Common myeloid progenitor, CD34-positive (primary cell): Measurements from ENCODE around the gene INSYN2B.

Source experiments
- CTCF ChIA-PET: fragments of 350-600 bp; sonication (Branson Sonifier 250); formaldehyde crosslinking; loops from one replicate; lab custom pipeline; 2021; ENCODE audit warnings: antibody characterized with exemption; lab: Charles Lee
- POLR2A ChIA-PET: fragments of 350-600 bp; sonication (Branson Sonifier 250); formaldehyde crosslinking; loops from one replicate; lab custom pipeline; 2021; ENCODE audit warnings: antibody characterized with exemption; lab: Charles Lee
- DNase-seq, 3 donors: peaks; one replicate each; pipeline versions ENCODE4 v3.0.0 to v3.0.0-alpha.2; 2013
- H3K27ac ChIP-seq, 2 experiments: 1 replicate in 1 of 2; 2 replicates in 1 of 2; pipeline ENCODE4 v1.7.0; 2013; ENCODE audit warnings: inconsistent platforms in 2 of 2, low read length in 2 of 2, mild to moderate bottlenecking in 2 of 2, low read depth in 1 of 2, moderate library complexity in 1 of 2; ENCODE audit not compliant: severe bottlenecking in 2 of 2, insufficient read depth in 1 of 2, poor library complexity in 1 of 2
- H3K27me3 ChIP-seq, 5 experiments: replicated peaks in 2 of 5; 1 replicate in 3 of 5; 2 replicates in 2 of 5; pipeline versions ENCODE4 v1.6.1 to v1.7.0; 2013; ENCODE audit warnings: low read length in 4 of 5, mild to moderate bottlenecking in 2 of 5, moderate library complexity in 2 of 5, inconsistent platforms in 1 of 5; ENCODE audit not compliant: insufficient read depth in 5 of 5, control insufficient read depth in 4 of 5
- H3K36me3 ChIP-seq, 4 experiments: 1 replicate in 2 of 4; 2 replicates in 2 of 4; pipeline versions ENCODE4 v1.6.1 to v1.7.0; 2013; ENCODE audit warnings: low read length in 3 of 4, control low read depth in 1 of 4, mild to moderate bottlenecking in 1 of 4; ENCODE audit not compliant: control insufficient read depth in 4 of 4, insufficient read depth in 4 of 4
- H3K4me1 ChIP-seq, 4 experiments: 1 replicate in 3 of 4; 2 replicates in 1 of 4; pipeline versions ENCODE4 v1.6.1 to v1.7.1; 2013; ENCODE audit warnings: low read length in 3 of 4, mild to moderate bottlenecking in 3 of 4, control low read depth in 1 of 4, inconsistent platforms in 1 of 4, moderate library complexity in 1 of 4; ENCODE audit not compliant: control insufficient read depth in 4 of 4, insufficient read depth in 4 of 4; ENCODE audit errors: control extremely low read depth in 1 of 4
- H3K4me3 ChIP-seq, 7 experiments: 1 replicate in 4 of 7; 2 replicates in 3 of 7; pipeline versions ENCODE4 v1.5.1 to v1.7.0; 2013; ENCODE audit warnings: mild to moderate bottlenecking in 7 of 7, low read length in 6 of 7, moderate library complexity in 6 of 7, inconsistent platforms in 2 of 7, low read depth in 2 of 7, control low read depth in 1 of 7; ENCODE audit not compliant: insufficient read depth in 4 of 7, control insufficient read depth in 1 of 7; ENCODE audit errors: extremely low read depth in 1 of 7
- H3K9me3 ChIP-seq, 5 experiments: 1 replicate in 4 of 5; 2 replicates in 1 of 5; pipeline versions ENCODE4 v1.6.1 to v1.7.1; 2013; ENCODE audit warnings: low read length in 4 of 5, mild to moderate bottlenecking in 2 of 5, inconsistent platforms in 1 of 5, low read depth in 1 of 5, moderate library complexity in 1 of 5; ENCODE audit not compliant: control insufficient read depth in 4 of 5, insufficient read depth in 2 of 5; ENCODE audit errors: control extremely low read depth in 1 of 5
- WGBS: methylation state at CpG from one replicate; pipeline ENCODE4 v1.1.5; 2013; ENCODE audit not compliant: insufficient coverage; 5-methylcytosine and 5-hydroxymethylcytosine counted together

Gene INSYN2B

GRCh38 chr5:169917500-169917899, 62.8 kb downstream of the INSYN2B start:
- Histone ChIP-seq H3K4me1 (no peaks in the 10 kb centered on the region), H3K9me3 (no peaks in the 10 kb centered on the region), H3K27ac (no peak overlapping the region), H3K36me3 (peaks cover 0 to 16% (median 3%) of the 10 kb centered on the region in 4 experiments), H3K4me3 (no peak overlapping the region), H3K27me3 (no peaks in the 10 kb centered on the region)
- WGBS = 100% methylated on average over 2 of the region's 2 CpGs
- POLR2A ChIA-PET = interaction anchor here (0.6 kb wide), 1 partner anchor 184 kb away, joined by 3 read pairs; no protein-coding TSS in a partner anchor
- CTCF ChIA-PET = interaction anchor here (0.8 to 2.5 kb wide), 3 partner anchors 9 to 12 kb away, joined by 3 to 6 read pairs (median 4); no protein-coding TSS in a partner anchor
- DNase-seq = no peak

GRCh38 chr5:169914766-169915165, 65.5 kb downstream of the INSYN2B start:
- POLR2A ChIA-PET = no interaction called here
- Histone ChIP-seq H3K4me3 (no peak overlapping the region), H3K27ac (no peak overlapping the region), H3K36me3 (peaks cover 0 to 17% (median 3%) of the 10 kb centered on the region in 4 experiments), H3K27me3 (no peaks in the 10 kb centered on the region), H3K9me3 (no peaks in the 10 kb centered on the region), H3K4me1 (no peaks in the 10 kb centered on the region)
- CTCF ChIA-PET = no interaction called here
- no peak for DNase-seq
- 100% methylated on average over 1 of the region's 2 CpGs for WGBS

GRCh38 chr5:169913479-169913878, 66.8 kb downstream of the INSYN2B start:
- no peaks in the 10 kb centered on the region for H3K4me1 ChIP-seq
- DNase-seq = no peak
- POLR2A ChIA-PET = no interaction called here
- WGBS = 100% methylated on average over 1 of the region's 2 CpGs
- CTCF ChIA-PET = interaction anchor here (1.0 kb wide), 1 partner anchor 9 kb away, joined by 3 read pairs; no protein-coding TSS in a partner anchor
- H3K27me3 ChIP-seq = no peaks in the 10 kb centered on the region
- H3K4me3 ChIP-seq = no peak overlapping the region
- H3K36me3 ChIP-seq = peaks cover 0 to 17% (median 3%) of the 10 kb centered on the region in 4 experiments
- H3K9me3 ChIP-seq = no peaks in the 10 kb centered on the region
- H3K27ac ChIP-seq = no peak overlapping the region

GRCh38 chr5:169911448-169912212, 68.7 kb downstream of the INSYN2B start:
- no peaks in the 10 kb centered on the region for H3K27me3 ChIP-seq
- no peak for DNase-seq
- CTCF ChIA-PET = no interaction called here
- no peaks in the 10 kb centered on the region for H3K9me3 ChIP-seq
- H3K4me1 ChIP-seq = no peaks in the 10 kb centered on the region
- POLR2A ChIA-PET = no interaction called here
- no CpG with 5 or more reads among the region's 4 CpGs for whole genome bisulfite sequencing
- no peak overlapping the region for H3K27ac ChIP-seq
- H3K4me3 ChIP-seq = no peak overlapping the region
- peaks cover 0 to 17% (median 1%) of the 10 kb centered on the region in 4 experiments for H3K36me3 ChIP-seq

- peaks cover 0 to 13% (median 0%) of the 10 kb centered on the region in 4 experiments for H3K36me3 ChIP-seq
- H3K27ac ChIP-seq = no peak overlapping the region
- no peak overlapping the region for H3K4me3 ChIP-seq
- H3K9me3 ChIP-seq = no peaks in the 10 kb centered on the region
- ChIA-PET POLR2A (no interaction called here), CTCF (no interaction called here)
- 100% methylated on average over 5 of the region's 5 CpGs for WGBS
- no peaks in the 10 kb centered on the region for H3K4me1 ChIP-seq
- H3K27me3 ChIP-seq = no peaks in the 10 kb centered on the region
- no peak for DNase-seq
Measured at GRCh38 chr5:169910393-169910792, 69.9 kb downstream of the INSYN2B start.

- no peak for DNase-seq
- 93% methylated on average over 3 of the region's 3 CpGs for WGBS
- H3K9me3 ChIP-seq = no peaks in the 10 kb centered on the region
- CTCF ChIA-PET = no interaction called here
- no peaks in the 10 kb centered on the region for H3K4me1 ChIP-seq
- H3K4me3 ChIP-seq = no peak overlapping the region
- POLR2A ChIA-PET = no interaction called here
- H3K36me3 ChIP-seq = peaks cover 0 to 13% (median 0%) of the 10 kb centered on the region in 4 experiments
- H3K27me3 ChIP-seq = no peaks in the 10 kb centered on the region
- no peak overlapping the region for H3K27ac ChIP-seq
Measured at GRCh38 chr5:169909945-169910344, 70.3 kb downstream of the INSYN2B start.

- no peak for DNase-seq
- ChIA-PET CTCF (no interaction called here), POLR2A (no interaction called here)
- H3K27me3 ChIP-seq = no peaks in the 10 kb centered on the region
- H3K9me3 ChIP-seq = no peaks in the 10 kb centered on the region
- H3K4me1 ChIP-seq = no peaks in the 10 kb centered on the region
- H3K4me3 ChIP-seq = no peak overlapping the region
- no peak overlapping the region for H3K27ac ChIP-seq
- 100% methylated on average over 1 of the region's 1 CpG for WGBS
- peaks cover 0 to 8% (median 0%) of the 10 kb centered on the region in 4 experiments for H3K36me3 ChIP-seq
Measured at GRCh38 chr5:169908864-169909263, 71.4 kb downstream of the INSYN2B start.
